ENCODE measurements around the gene C1orf74. TPM values are rescaled to one million over a fixed set of nuclear protein-coding genes. Genes with fewer than 3 reads are reported as not detected.

C1orf74 gene
- total RNA-seq, 1 experiment from 2014 or later: 4.6 TPM

GRCh38 chr1:209790286-209791193, 6.2 kb upstream of the C1orf74 start (continued):
- no peak for TF ChIP-seq USF1 (CRISPR knock-in tag; IDR thresholded peaks at IDR 0.05)
- TF ChIP-seq AR (CRISPR knock-in tag; IDR thresholded peaks at IDR 0.05): no peak
- TF ChIP-seq ARID4B (CRISPR knock-in tag; IDR thresholded peaks at IDR 0.05; ENCODE audit: borderline replicate concordance): no peak
- TF ChIP-seq E2F5 (CRISPR knock-in tag; IDR thresholded peaks at IDR 0.05): no peak
- TF ChIP-seq GABPB1 (CRISPR knock-in tag; IDR thresholded peaks at IDR 0.05): no peak
- TF ChIP-seq TCF7 (CRISPR knock-in tag; IDR thresholded peaks at IDR 0.05; ENCODE audit: low read depth): no peak
- no peak for TF ChIP-seq SMAD4 (CRISPR knock-in tag; IDR thresholded peaks at IDR 0.05)
- no peak for TF ChIP-seq AFF4 (CRISPR knock-in tag; IDR thresholded peaks at IDR 0.05; ENCODE audit: borderline replicate concordance)
- no peak for TF ChIP-seq ZBTB43 (CRISPR knock-in tag; IDR thresholded peaks at IDR 0.05)
- TF ChIP-seq ZNF416 (CRISPR knock-in tag; IDR thresholded peaks at IDR 0.05): no peak
- no peak for TF ChIP-seq CDX4 (CRISPR knock-in tag; IDR thresholded peaks at IDR 0.05; ENCODE audit: borderline replicate concordance)
- no peak for TF ChIP-seq GRHL2 (CRISPR knock-in tag; IDR thresholded peaks at IDR 0.05; ENCODE audit: insufficient replicate concordance, severe bottlenecking)
- no peak for TF ChIP-seq JAZF1 (CRISPR knock-in tag; IDR thresholded peaks at IDR 0.05)
- no peak for TF ChIP-seq SP1 (CRISPR knock-in tag; conservative IDR thresholded peaks at IDR 0.05)

All from WTC11 (cell line).